Right atrium auricular region (tissue), 2 donors: ENCODE results near the gene TPP2. TPM values are rescaled to one million over a fixed set of nuclear protein-coding genes. Genes with fewer than 3 reads are reported as not detected.

Experiments used
- DNase-seq: peaks from one replicate; pipeline ENCODE4 v3.0.0-alpha.2; 2019; ENCODE audit warnings: low spot score
- H3K27ac ChIP-seq, 2 donors: fragments of 200-600 bp; sonication (generic); 1 replicate in 1 of 2; 2 replicates in 1 of 2; pipeline ENCODE4 v1.5.1; 2016 to 2019
- H3K27me3 ChIP-seq, 2 donors: fragments of 200-600 bp; sonication (generic); one replicate each; pipeline versions ENCODE4 v1.5.1 to v1.6.0; 2017 to 2019
- H3K36me3 ChIP-seq: fragments of 200-600 bp; sonication (generic); one replicate; pipeline ENCODE4 v1.5.1; 2016
- H3K4me1 ChIP-seq, 2 donors: fragments of 200-600 bp; sonication (generic); one replicate each; pipeline versions ENCODE4 v1.5.1 to v1.6.0; 2017 to 2019
- H3K4me3 ChIP-seq, 2 donors: fragments of 200-600 bp; sonication (generic); 1 replicate in 1 of 2; 2 replicates in 1 of 2; pipeline ENCODE4 v1.5.1; 2017 to 2019; ENCODE audit warnings: mild to moderate bottlenecking in 1 of 2, moderate library complexity in 1 of 2
- H3K9me3 ChIP-seq, 2 donors: fragments of 200-600 bp; sonication (generic); one replicate each; pipeline ENCODE4 v1.5.1; 2019
- CTCF ChIP-seq, 2 donors: fragments of 200-600 bp; sonication (generic); IDR thresholded peaks; one replicate each; pipeline ENCODE4 v1.5.1; 2019; ENCODE audit warnings: antibody characterized with exemption in 2 of 2
- total RNA-seq, 2 donors: library from RNA; depleted of rRNA; stranded (reverse); fragments of >200 nt; gene quantifications; one replicate each; pipeline ENCODE4 v1.1.0, GENCODE V29; 2016

Gene TPP2
- total RNA-seq, 2 donors from 2014 or later = 28.6 to 59.9 TPM

DNA sequence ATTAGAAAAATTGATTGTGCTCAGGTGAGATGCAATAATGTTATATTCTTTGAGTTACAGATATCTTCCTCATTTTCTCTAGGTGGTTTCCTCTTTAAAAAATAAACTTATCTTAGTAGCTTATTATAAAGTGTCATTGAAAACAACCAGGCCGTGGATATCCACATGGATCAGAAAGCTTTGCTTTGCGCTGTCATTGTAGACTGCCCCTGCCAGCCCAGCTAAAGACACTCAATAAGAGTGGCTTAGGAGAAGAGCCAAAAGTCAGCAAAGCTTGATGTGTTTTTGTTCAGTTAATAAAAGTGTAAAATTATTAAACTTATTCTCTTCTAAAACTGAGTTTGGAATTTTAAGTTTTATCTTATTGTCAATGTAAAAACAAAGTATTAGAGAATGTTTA lies 34.4 kb downstream of the TPP2 start:
- no peak overlapping the region for H3K4me3 ChIP-seq
- no peak for DNase-seq
- H3K27ac ChIP-seq = no peak overlapping the region
- no peaks in the 10 kb centered on the region for H3K9me3 ChIP-seq
- no peaks in the 10 kb centered on the region for H3K27me3 ChIP-seq
- no peaks in the 10 kb centered on the region for H3K4me1 ChIP-seq
- H3K36me3 ChIP-seq = peaks cover 69% of the 10 kb centered on the region
- no peak for TF ChIP-seq CTCF (IDR thresholded peaks at IDR 0.05)

GRCh38 chr13:102638741-102639140 lies 42.0 kb downstream of the TPP2 start:
- no peak overlapping the region for H3K27ac ChIP-seq
- no peak for DNase-seq
- no peaks in the 10 kb centered on the region for H3K9me3 ChIP-seq
- no peak overlapping the region for H3K4me3 ChIP-seq
- H3K36me3 ChIP-seq = peaks cover 64% of the 10 kb centered on the region
- peaks cover 0 to 19% of the 10 kb centered on the region in 2 donors for H3K4me1 ChIP-seq
- TF ChIP-seq CTCF (IDR thresholded peaks at IDR 0.05) = no peak
- no peaks in the 10 kb centered on the region for H3K27me3 ChIP-seq

DNA sequence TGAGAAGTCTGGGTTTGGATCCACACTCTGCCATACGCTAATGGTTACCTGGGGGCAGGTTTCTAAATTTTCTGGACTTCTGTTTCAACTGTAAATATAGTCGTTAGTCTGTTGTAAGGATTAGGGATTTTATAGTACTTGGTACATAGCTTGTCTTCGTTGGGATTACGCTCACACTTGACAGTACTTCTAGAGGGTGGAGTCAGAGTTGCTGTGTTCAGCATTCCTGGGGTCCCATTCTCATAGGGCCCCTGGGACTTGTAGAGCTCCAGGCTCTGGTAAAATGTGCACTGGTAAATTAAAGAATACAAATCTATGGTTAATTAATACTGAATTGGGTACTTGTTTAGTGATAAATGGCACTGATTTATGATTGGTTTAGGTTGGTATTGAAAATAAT lies 45.2 kb downstream of the TPP2 start:
- no peak for DNase-seq
- TF ChIP-seq CTCF (IDR thresholded peaks at IDR 0.05) = no peak
- H3K27me3 ChIP-seq = no peaks in the 10 kb centered on the region
- H3K4me3 ChIP-seq = no peak overlapping the region
- no peaks in the 10 kb centered on the region for H3K9me3 ChIP-seq
- H3K36me3 ChIP-seq = peaks cover 52% of the 10 kb centered on the region
- H3K4me1 ChIP-seq = peaks cover 0 to 19% of the 10 kb centered on the region in 2 donors
- H3K27ac ChIP-seq = no peak overlapping the region

DNA sequence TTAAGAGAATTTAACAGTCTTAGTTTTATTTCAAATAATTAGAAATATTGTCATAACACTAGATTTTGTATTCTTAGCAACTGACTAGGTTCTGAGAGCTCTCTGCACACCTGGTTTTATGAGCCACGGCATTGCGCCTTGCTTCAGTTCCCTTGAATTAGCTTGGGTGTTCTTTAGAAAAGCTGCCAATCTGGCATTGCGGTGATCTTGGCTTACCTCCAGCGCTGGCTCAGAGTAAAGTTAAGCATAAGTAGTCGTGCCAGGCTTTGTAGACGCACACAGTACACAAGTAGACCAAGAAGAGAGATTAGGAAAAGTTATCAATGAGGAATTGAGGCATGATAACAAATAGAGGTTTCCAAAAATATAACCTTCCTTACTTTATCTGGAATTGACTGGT lies 45.7 kb downstream of the TPP2 start:
- no peak overlapping the region for H3K27ac ChIP-seq

GRCh38 chr13:102643656-102644055 lies 46.9 kb downstream of the TPP2 start:
- no peak for TF ChIP-seq CTCF (IDR thresholded peaks at IDR 0.05)
- no peaks in the 10 kb centered on the region for H3K27me3 ChIP-seq
- no peak for DNase-seq
- H3K36me3 ChIP-seq = peaks cover 55% of the 10 kb centered on the region
- H3K4me1 ChIP-seq = peaks cover 0 to 19% of the 10 kb centered on the region in 2 donors
- no peaks in the 10 kb centered on the region for H3K9me3 ChIP-seq
- H3K27ac ChIP-seq = no peak overlapping the region
- no peak overlapping the region for H3K4me3 ChIP-seq

More for the DNA sequence above, 45.7 kb downstream of the TPP2 start:
- Histone ChIP-seq H3K36me3 (peaks cover 55% of the 10 kb centered on the region), H3K9me3 (no peaks in the 10 kb centered on the region), H3K4me1 (peaks cover 0 to 19% of the 10 kb centered on the region in 2 donors), H3K4me3 (no peak overlapping the region), H3K27me3 (no peaks in the 10 kb centered on the region)
- DNase-seq = peak; percentile 62
- no peak for TF ChIP-seq CTCF (IDR thresholded peaks at IDR 0.05)

DNA sequence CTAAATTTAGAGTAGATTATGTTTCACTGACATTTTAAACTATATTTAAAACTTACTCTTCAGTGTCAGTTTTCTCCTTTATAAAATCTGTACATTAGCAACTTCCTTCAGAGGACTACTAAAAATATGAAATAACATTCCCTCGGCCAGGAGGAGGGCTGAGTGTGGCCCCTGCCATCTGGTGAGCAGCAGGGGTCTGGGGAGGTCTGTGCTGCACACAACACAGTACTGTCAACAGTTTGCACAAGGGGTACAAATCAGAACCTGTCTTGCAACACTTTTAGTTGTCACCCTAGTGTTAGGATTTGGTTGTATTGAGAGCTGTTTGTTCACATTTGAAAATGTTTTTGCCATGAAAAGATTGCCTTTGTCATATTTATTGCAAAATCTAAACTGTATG lies 48.9 kb downstream of the TPP2 start:
- Histone ChIP-seq H3K4me3 (no peak overlapping the region), H3K36me3 (peaks cover 55% of the 10 kb centered on the region), H3K9me3 (no peaks in the 10 kb centered on the region), H3K27me3 (no peaks in the 10 kb centered on the region), H3K27ac (no peak overlapping the region), H3K4me1 (peaks cover 0 to 19% of the 10 kb centered on the region in 2 donors)
- no peak for TF ChIP-seq CTCF (IDR thresholded peaks at IDR 0.05)
- DNase-seq = no peak
